Nephron progenitor cell (in vitro differentiated cells): ENCODE data around the gene RASSF8.

ENCODE experiments used
- DNase-seq: peaks from one replicate; pipeline ENCODE4 v3.0.0; 2021
- H3K27ac Mint-ChIP-seq: 2 replicates; pipeline ENCODE4 v1.8.0; 2021; ENCODE audit warnings: mild to moderate bottlenecking, moderate library complexity, mixed read lengths
- H3K27me3 Mint-ChIP-seq: 2 replicates; pipeline ENCODE4 v1.8.0; 2021; ENCODE audit warnings: mild to moderate bottlenecking, low read depth, mixed read lengths; ENCODE audit not compliant: poor library complexity
- H3K36me3 Mint-ChIP-seq: 2 replicates; pipeline ENCODE4 v1.8.0; 2021; ENCODE audit warnings: low read depth, mixed read lengths
- H3K4me1 Mint-ChIP-seq: 2 replicates; pipeline ENCODE4 v1.8.0; 2021; ENCODE audit warnings: mixed read lengths
- H3K4me3 Mint-ChIP-seq: 2 replicates; pipeline ENCODE4 v1.8.0; 2021; ENCODE audit warnings: mild to moderate bottlenecking, moderate library complexity, mixed read lengths
- H3K9me3 Mint-ChIP-seq: 2 replicates; pipeline ENCODE4 v1.8.0; 2021; ENCODE audit warnings: mild to moderate bottlenecking, moderate library complexity, mixed read lengths
- CTCF ChIP-seq: fragments of 200-600 bp; sonication (generic); IDR thresholded peaks from 2 replicates; pipeline ENCODE4 v1.5.0; 2021; ENCODE audit warnings: antibody characterized with exemption

The RASSF8 gene

GRCh38 chr12:26120561-26121274 is 162.2 kb downstream of the RASSF8 start:
- Mint-ChIP-seq H3K27me3 (peaks cover 86% of the 10 kb centered on the region), H3K36me3 (no peaks in the 10 kb centered on the region), H3K9me3 (no peaks in the 10 kb centered on the region), H3K27ac (no peak overlapping the region), H3K4me3 (peak overlapping the region; percentile 72), H3K4me1 (peaks cover 35% of the 10 kb centered on the region)
- no peak for DNase-seq
- no peak for TF ChIP-seq CTCF

GRCh38 chr12:26121323-26122060 is 163.0 kb downstream of the RASSF8 start:
- H3K9me3 Mint-ChIP-seq: no peaks in the 10 kb centered on the region
- no peaks in the 10 kb centered on the region for H3K36me3 Mint-ChIP-seq
- TF ChIP-seq CTCF: no peak
- DNase-seq: no peak
- no peak overlapping the region for H3K27ac Mint-ChIP-seq
- peak overlapping the region; percentile 72 for H3K4me3 Mint-ChIP-seq
- peaks cover 35% of the 10 kb centered on the region for H3K4me1 Mint-ChIP-seq
- peaks cover 85% of the 10 kb centered on the region for H3K27me3 Mint-ChIP-seq

GRCh38 chr12:26122061-26122680 is 163.7 kb downstream of the RASSF8 start:
- H3K27ac Mint-ChIP-seq: no peak overlapping the region
- peaks cover 86% of the 10 kb centered on the region for H3K27me3 Mint-ChIP-seq
- peak overlapping the region; percentile 72 for H3K4me3 Mint-ChIP-seq
- no peak for TF ChIP-seq CTCF
- peaks cover 41% of the 10 kb centered on the region for H3K4me1 Mint-ChIP-seq
- no peaks in the 10 kb centered on the region for H3K36me3 Mint-ChIP-seq
- H3K9me3 Mint-ChIP-seq: no peaks in the 10 kb centered on the region
- peak; percentile 59 for DNase-seq

- Mint-ChIP-seq H3K27ac (no peak overlapping the region), H3K36me3 (no peaks in the 10 kb centered on the region), H3K9me3 (no peaks in the 10 kb centered on the region), H3K27me3 (peaks cover 86% of the 10 kb centered on the region), H3K4me3 (peak overlapping the region; percentile 90), H3K4me1 (peaks cover 47% of the 10 kb centered on the region)
- TF ChIP-seq CTCF: no peak
- DNase-seq: peak; percentile 73
These were observed 164.4 kb downstream of the RASSF8 start for GRCh38 chr12:26122681-26123481.

- Mint-ChIP-seq H3K36me3 (no peaks in the 10 kb centered on the region), H3K4me1 (peaks cover 47% of the 10 kb centered on the region), H3K27ac (no peak overlapping the region), H3K9me3 (no peaks in the 10 kb centered on the region), H3K27me3 (peaks cover 86% of the 10 kb centered on the region), H3K4me3 (peak overlapping the region; percentile 90)
- no peak for DNase-seq
- no peak for TF ChIP-seq CTCF
These were observed 165.0 kb downstream of the RASSF8 start for GRCh38 chr12:26123482-26123980.
